Measurements from ENCODE around the gene TPBGL.

TPBGL gene

GRCh38 chr11:75197512-75198277 is 42.9 kb upstream of the TPBGL start:
- no peak for TF ChIP-seq CTCF (conservative IDR thresholded peaks at IDR 0.05)
- no peak overlapping the region for H3K27ac ChIP-seq

DNA sequence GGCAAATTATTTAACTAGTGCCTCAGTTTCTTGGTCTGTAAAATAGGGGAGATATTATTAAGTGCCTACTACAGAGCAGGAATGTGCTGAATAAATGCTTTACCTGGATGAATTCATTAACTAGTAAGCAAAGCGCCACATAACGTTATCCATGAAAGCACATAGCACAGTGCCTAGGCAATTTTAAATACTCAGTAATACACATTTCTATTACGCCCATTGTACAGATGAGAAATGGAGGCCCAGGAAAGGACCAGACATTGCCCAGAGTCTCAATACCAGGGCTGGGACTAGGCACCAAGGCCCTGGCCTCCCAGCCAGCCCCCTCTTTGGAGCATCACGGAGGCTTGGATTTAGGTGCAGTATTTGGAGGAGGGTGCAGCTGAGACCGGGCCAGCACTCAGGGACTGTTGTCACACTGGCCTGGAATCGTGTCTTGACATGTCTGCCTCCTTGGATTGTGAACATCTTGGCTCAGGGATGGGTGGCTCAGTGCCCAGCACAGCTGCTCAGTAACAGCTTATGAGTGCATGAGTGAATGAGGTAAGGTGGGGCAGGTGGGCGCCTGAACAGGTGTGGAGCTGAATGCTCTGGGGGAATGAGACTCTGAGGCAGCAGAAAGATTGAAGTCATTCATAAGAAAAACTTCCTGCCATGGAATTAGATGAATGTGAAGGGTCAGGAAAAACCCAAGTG is 42.1 kb upstream of the TPBGL start:
- H3K27ac ChIP-seq = no peak overlapping the region
- no peak for TF ChIP-seq CTCF (conservative IDR thresholded peaks at IDR 0.05)

GRCh38 chr11:75199412-75199955 is 41.1 kb upstream of the TPBGL start:
- no peak for TF ChIP-seq CTCF (conservative IDR thresholded peaks at IDR 0.05)
- H3K27ac ChIP-seq = no peak overlapping the region

GRCh38 chr11:75200051-75200450 is 40.5 kb upstream of the TPBGL start:
- H3K27ac ChIP-seq = no peak overlapping the region
- TF ChIP-seq CTCF (conservative IDR thresholded peaks at IDR 0.05) = no peak

DNA sequence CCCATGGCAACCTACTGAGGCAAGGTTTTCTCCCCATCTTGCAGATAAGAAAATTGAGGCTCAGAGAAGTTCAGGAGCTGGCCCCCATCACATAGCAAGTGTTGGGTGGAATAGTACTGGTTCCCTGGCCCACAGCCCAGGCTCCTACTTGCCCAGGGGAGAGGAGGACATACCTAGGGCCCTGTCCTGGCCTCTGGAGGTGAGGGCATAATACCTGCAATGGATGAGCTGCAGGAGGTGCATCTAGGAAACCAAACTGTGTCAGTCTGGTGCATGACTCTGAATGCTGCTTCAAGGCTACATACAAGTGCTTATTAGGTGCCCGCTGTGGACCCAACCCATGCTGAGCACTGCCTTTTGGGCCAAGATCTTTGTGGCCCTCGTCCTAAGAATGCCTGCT is 40.0 kb upstream of the TPBGL start:
- no peak for TF ChIP-seq CTCF (conservative IDR thresholded peaks at IDR 0.05)
- no peak overlapping the region for H3K27ac ChIP-seq

- H3K27ac ChIP-seq = no peak overlapping the region
- TF ChIP-seq CTCF (conservative IDR thresholded peaks at IDR 0.05) = no peak
Measured at GRCh38 chr11:75201771-75202170, 38.8 kb upstream of the TPBGL start.

GRCh38 chr11:75202195-75202594 is 38.4 kb upstream of the TPBGL start:
- TF ChIP-seq CTCF (conservative IDR thresholded peaks at IDR 0.05) = no peak
- no peak overlapping the region for H3K27ac ChIP-seq
